Stimulated activated CD8-positive, alpha-beta memory T cell treated with anti-CD3 and anti-CD28 coated beads, Interleukin-2, amount 100 ng/mL, for 1 hour (primary cell): Measurements from ENCODE around the gene GVQW3.
"Not testable (repeated sequence)": the region's sequence is repeated elsewhere in the genome, so short reads cannot be mapped to it uniquely, and the experiment has no call there.

Source experiments
- DNase-seq, 2 donors: peaks; one replicate each; pipeline ENCODE4 v3.0.0-alpha.2; 2020; ENCODE audit warnings: low read depth in 2 of 2

Gene GVQW3

DNA sequence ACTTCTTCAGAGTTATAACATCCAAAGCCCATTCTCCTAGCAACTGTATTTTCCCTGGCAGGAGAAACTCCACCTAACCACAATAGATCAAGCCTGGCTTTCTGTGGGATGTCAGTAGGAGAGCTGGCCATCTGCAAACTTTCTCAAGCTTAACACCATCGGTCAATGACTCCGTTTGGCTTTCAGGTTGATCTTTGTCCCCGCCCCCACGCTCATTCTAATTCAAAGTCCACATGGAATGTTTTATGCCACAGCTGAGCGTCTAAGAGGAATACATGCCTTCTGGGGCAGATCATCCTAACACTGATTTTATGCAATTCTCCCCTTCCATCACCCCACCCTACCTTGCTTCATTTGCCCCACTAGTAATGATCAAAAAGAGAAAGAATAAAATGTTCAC lies 4.8 kb downstream of the GVQW3 start:
- DNase-seq, result no peak

- DNase-seq, result no peak
Measured at GRCh38 chr11:76388408-76388807, 7.3 kb downstream of the GVQW3 start.

- DNase-seq, result no peak
Measured at GRCh38 chr11:76391021-76391420, 9.9 kb downstream of the GVQW3 start.

GRCh38 chr11:76391811-76392475 lies 10.8 kb downstream of the GVQW3 start:
- no peak for DNase-seq

- no peak for DNase-seq
Measured at GRCh38 chr11:76392870-76393269, 11.7 kb downstream of the GVQW3 start.

DNA sequence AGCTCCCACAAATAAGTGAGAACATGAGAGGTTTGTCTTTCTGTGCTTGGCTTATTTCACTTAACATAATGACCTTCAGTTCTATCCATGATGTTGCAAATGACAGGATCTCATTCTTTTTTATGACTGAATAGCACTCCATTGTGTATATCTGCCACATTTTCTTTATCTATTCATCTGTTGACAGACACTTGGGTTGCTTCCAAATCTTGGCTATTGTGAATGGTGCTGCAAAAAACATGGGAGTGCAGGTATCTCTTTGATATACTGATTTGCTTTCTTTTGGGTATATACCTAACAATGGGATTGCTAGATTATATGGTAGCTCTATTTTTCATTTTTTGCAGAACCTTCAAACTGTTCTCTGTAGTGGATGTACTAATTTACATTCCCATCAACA lies 13.3 kb downstream of the GVQW3 start:
- no peak for DNase-seq

DNA sequence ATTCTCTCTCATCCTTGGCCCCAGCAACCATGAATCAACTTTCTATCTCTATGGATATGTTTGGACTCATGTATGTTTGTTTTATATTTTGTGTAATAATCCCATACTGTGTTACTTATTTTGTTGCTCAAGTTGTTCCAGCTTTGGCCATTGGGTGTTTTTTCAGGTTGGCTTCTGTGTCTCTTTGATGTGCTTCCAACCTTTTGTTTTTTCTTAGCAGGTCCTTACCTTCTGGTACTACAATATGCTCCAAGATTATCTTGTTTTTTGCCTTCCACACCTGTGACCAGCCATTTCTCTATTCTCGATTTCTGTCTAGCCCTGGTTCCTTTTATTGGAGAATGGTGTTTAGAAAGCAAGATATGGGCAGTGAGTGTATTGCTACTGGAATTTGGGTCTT lies 14.2 kb downstream of the GVQW3 start:
- DNase-seq, result no peak

DNA sequence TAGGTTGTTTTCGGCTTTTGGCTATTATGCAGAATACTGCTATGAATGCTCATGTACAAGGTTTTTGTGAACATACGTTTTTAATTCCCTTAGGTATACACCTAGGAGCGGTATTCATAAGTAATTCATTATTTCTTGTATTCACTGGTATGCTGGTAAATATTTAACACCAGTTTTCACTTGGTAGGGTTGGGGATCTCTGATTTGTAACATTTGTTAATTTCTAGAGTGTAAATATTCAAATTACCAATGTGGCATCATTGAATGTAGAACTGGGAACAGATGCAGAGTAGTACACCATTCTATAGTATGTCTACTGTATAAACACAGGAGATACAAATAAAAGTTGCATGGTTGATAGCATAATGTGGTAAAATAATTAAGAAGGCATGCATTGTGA lies 16.3 kb downstream of the GVQW3 start:
- DNase-seq, result no peak

DNA sequence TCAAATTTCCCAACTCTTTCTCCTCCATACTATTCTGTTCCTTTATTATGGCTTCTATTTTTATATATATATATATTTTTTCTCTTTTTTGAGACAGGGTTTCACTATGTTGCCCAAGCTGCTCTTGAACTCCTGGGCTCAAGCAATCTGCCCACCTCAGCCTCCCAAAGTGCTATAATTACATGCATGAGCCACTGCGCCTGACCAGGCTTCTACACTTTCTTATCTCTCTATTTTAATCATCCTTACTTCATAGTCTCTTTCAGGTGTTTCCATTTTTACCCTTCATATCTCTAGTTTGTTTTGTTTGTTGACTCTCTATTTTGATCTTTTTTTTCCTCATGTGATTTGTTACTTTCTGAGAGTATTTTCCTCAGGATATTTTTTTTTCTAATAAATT lies 19.8 kb downstream of the GVQW3 start:
- DNase-seq, result no peak

DNA sequence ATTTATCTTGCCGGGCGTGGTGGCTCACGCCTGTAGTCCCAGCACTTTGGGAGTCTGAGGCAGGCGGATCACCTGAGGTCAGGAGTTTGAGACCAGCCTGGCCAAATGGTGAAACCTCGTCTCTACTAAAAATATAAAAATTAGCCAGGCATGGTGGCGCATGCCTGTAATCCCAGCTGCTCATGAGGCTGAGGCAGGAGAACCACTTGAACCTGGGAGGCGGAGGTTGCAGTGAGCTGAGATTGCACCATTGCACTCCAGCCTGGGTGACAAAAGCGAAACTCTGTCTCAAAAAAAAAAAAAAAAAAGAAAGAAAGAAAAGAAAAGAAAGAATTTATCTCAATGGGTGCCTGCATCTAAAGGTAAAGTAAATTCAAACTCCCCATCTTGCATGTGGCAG lies 20.4 kb downstream of the GVQW3 start:
- DNase-seq, result not testable (repeated sequence)

GRCh38 chr11:76406359-76406758 lies 25.2 kb downstream of the GVQW3 start:
- no peak for DNase-seq

DNA sequence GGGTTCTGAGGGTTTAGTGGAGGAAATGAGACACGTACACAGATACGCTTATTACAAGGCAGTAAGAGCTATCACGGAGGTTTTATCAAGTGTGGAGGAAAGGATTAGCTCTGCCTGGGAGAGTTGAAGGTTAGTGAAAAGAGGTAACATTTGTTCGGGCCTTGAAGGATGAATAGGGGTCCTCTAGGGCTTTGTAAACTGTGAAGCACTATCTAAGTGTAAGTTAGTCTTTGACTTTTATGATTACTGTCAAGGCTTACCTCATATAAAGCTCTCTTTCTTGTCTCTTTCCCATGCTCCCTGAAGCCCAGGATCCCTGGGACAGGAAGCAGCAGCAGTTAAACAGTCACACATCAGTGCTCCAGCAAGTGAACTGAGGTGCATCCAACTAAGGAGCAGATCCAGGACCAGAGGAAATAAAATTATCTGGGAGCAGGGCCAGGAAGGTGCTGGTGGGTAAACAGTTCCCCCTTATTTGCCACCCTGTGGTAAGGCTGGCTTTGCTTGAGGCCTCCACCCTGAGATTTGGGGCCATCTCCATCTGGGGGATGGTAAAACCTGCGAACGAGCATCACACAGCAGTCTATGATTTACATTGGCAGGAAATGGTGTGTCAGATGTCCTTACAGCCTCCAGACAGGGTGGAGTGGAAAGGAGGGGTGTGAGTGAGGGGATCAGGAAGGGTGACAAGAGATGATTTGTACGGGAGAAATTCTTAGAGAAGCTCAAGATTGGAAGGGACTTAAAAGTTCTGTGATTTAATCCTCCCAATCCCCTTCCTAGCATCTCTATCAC lies 27.2 kb downstream of the GVQW3 start:
- DNase-seq, result no peak

DNA sequence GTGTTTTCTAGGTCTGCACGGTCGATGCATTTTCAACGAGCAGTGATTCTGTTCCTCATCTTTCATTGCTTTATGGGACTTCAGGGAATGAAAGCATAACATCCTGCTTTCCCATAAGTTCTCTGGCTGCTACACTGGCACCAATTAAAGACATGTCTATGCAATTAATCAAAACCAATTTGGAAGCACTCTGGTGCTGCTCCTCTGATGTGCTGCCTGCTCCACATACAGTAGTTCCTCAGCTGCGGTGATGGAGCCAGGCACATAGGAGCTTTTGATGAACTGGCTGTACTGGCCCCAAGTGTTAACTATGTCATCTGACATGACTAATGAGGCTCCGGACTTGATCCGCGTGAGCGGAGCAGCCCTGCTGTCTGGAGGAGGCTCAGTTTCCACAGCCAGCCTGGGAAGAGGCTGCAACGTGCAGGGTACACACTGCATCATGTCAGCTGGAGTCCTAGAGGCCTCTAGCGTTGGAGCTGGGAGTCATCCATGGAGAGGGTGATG lies 29.8 kb downstream of the GVQW3 start:
- DNase-seq, result no peak

DNA sequence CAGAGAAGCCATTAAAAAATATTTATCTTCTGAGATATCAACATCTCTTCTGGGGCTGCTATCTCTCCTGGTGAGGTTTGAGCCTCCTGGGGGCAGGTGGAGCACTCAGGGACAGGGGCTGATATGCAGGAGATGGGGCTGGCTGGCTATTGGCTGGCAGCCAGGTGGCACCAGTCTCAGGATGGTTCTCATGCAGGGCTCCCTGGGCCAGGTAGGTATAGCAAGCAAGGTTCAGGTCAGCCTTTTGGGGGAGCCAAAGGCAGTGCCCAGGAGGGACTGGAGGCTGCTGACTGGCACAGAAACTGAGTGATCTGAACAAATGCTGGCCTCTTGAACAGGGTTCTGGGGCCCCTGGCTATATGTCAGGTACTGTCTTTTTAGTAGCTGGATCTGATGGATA lies 34.0 kb downstream of the GVQW3 start:
- no peak for DNase-seq

DNA sequence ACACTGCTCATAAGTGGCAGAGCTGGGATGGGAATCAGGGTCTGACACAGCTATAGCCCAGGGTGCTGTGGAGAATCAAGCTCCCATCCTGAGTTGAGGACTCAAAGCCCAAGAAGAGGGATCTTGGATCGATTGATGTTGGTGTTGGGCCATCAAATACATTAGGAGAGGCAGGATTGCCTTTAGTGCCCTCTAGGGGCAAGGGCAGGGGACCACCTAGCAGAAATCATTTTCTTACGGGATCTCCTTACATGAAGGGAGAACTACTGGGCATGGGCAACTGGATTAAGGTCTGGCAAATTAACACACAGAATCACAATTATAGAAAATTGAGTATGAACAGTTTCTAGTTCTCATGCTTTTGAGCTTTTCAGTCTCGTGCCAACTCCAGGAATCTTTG lies 38.8 kb downstream of the GVQW3 start:
- DNase-seq, result peak in 1 of 2 donors; percentile 1

- DNase-seq, result no peak
Measured at GRCh38 chr11:76424379-76424778, 43.3 kb downstream of the GVQW3 start.

DNA sequence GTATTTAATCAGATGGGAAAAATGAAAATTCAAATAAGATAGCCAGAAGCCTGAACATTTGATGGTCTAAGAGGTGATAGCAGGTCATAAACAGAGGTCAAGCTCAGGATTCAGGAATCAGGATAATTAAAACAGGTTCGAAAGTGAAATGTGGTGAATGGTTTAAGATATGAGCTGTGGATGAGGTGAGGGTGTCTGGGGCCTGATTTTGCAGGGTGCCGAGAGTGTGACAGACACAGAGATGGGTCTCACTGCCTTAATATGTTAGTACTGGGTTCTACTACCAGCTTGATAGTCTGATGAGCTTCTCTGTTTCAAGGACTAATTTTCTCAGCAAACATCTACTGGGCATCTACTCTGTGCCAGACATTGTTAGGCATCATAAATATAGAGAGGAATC lies 43.8 kb downstream of the GVQW3 start:
- no peak for DNase-seq

DNA sequence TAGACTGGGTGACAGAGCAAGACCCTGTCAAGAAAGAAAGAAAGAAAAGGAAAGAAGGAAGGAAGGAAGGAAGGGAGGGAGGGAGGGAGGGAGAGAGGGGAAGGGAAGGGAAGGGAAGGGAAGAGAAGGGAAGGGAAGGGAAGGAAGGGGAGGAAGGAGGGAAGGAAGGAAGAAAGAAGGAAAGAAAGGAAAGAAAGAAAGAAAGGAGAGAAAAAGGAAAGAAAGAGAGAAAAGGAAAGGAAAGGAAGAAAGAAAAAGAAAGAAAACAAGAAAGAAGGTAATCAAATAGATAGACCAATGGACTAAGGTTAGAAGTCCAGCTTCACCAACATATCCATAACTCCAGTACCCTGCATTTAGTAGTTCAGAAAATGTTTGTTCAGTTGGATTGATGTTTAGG lies 45.5 kb downstream of the GVQW3 start:
- no peak for DNase-seq

- no peak for DNase-seq
Measured at GRCh38 chr11:76436020-76436419, 54.9 kb downstream of the GVQW3 start.

- no peak for DNase-seq
Measured at GRCh38 chr11:76443268-76443980, 62.3 kb downstream of the GVQW3 start.

DNA sequence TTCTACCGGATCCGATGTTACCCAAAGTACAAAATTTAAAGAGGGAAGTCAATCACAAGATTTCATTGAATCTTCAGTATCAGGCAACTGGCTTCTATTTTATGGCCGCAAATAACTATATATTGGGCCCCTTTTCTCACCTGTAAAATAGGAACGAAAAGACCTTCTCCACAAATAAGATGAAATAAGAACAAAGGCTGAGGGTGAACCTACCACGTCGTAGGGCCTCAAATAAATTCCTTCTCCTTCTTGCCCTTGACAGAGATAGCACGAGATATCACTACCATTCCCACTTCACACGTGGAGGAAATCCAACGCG lies 62.9 kb downstream of the GVQW3 start:
- no peak for DNase-seq

- DNase-seq, result peak; percentile 77 to 82
Measured at GRCh38 chr11:76444384-76445120, 63.4 kb downstream of the GVQW3 start, which contains the start of gene EMSY. EMSY (plus strand) TSS chr11:76445018; CDS start chr11:76446939, 1,921 bp downstream.
